Stimulated activated CD8-positive, alpha-beta memory T cell treated with anti-CD3 and anti-CD28 coated beads, Interleukin-2, amount 100 ng/mL, for 1 hour (primary cell): Measurements from ENCODE around the gene OTOS.

Source experiments
- DNase-seq, 2 donors: peaks; one replicate each; pipeline ENCODE4 v3.0.0-alpha.2; 2020; ENCODE audit warnings: low read depth in 2 of 2

The OTOS gene

GRCh38 chr2:240121190-240121589 lies 19.3 kb downstream of the OTOS start:
- no peak for DNase-seq

DNA sequence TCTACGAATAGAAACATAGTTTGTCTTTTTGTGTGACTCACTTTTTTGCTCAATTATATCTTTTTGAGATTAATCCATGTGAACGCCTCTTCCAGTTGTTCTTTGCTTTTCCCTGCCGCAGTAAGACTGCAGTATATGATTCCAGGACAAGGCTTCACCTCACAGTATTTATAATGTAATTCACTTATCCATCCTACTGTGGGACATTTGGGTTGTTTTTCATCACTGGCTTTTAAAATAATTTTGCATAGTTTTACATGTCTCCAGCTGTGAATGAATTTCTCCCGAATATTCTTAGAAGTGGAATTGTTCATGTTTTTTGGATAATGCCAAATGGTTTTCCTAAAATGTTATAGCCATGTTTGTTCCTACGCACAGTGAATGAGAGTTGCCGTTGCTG lies 26.2 kb downstream of the OTOS start:
- DNase-seq = no peak

GRCh38 chr2:240112914-240113690 lies 27.4 kb downstream of the OTOS start:
- no peak for DNase-seq

DNA sequence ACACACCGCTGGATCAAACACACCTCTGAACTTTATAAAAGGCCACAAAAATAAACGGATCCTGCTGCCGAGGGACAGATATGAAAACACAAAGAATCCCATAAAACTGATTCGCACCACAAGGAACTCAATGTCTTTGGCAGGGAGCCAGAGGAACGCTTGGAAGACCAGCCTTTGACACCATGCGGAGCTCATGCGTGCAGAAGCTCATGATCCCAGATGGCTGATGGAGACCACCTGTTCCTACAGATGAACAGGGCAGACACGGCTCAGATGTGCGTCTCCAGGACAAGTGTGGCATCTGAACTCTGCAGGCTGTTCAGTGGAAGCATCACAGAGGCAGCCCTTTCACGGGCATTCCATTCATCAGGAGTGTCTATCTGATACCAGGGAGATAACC lies 29.2 kb downstream of the OTOS start:
- DNase-seq = no peak

DNA sequence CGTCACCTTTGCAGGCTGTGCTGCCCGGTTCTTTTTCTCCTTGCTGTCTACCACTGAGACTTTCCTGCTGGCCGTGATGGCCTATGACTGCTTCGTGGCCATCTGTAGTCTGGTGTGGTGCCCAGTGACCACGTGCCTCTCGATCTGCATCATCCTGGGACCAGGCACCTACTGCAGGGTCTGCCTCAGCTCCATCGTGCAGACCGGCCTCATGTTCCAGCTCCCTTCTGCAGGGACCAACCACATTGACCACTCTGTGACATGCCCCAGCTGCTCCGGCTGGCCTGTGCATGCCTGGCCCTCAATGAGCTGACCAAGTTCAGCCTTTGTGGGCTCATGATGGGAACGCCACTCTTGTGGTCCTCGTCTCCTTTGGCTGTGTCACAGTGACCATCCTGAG lies 31.1 kb downstream of the OTOS start:
- no peak for DNase-seq

GRCh38 chr2:240107477-240107796 lies 33.0 kb downstream of the OTOS start:
- no peak for DNase-seq

DNA sequence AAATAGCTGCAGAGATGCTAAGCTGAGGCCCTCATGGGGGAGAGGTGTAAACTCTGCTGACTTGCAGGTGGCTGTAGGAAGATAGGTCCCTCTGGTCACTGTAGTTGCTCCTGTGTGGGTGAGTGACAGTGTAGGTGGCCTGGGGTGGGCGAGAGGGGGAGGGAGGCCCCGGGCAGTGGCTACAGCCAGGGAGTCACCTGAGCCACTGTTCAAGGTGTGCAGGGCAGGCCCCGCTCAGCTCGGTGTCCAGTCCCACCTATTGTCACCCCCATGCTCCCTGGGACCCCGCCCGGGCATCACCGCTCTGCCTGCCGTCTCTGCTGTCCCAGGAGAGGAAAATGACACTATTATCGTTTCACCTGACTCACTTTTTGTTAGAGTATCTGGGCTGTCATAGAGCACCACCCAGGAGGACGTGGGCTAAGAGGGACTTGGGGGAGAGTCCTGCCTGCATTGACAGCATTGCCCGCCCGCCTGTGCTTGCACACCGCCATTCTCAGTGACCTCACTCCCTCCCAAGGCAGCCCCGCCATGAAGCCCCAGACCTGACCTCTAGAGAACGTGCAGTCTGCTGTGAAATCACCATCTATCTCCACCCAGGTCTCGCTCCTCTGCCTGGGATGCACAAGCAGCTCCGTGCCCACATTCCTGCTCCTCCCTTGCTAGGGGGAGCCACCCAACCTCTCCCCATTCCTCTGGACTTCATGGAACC lies 33.5 kb downstream of the OTOS start:
- DNase-seq = no peak

DNA sequence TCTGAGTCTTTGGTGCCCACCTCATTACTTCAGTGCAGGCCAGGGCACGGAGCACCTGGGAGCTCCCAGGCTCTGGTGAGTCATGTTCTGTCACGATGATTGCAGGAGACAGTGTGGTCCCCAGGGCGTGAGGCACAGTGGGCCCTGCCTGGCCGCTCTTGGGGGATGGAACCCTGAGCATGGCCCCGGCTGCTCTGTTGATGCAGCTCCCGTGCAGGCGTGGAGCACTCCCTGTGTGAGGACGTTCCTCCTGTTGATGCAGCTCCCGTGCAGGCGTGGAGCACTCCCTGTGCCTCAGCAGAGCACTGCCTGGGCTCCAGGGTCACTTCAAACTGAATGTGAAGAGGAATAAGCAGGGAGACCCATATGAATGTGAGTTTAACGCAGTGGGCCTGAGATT lies 34.5 kb downstream of the OTOS start:
- DNase-seq = no peak

- DNase-seq = no peak
These were observed 37.3 kb downstream of the OTOS start for GRCh38 chr2:240103136-240103535.

DNA sequence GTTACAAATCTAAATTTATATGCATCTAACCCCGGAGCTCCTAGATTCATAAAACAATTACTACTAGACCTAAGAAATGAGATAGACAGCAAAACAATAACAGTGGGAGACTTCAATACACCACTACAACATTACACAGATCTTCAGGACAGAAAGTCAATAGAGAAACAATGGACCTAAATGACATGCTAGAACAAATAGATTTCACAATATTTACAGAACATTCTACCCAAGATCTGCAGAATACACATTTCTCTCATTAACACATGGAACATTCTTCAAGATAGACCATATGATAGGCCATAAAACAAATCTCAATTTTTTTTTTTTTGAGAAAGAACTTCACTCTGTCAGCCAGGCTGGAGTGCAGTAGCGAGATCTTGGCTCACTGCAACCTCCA lies 42.1 kb downstream of the OTOS start:
- no peak for DNase-seq

GRCh38 chr2:240095556-240096523 lies 44.6 kb downstream of the OTOS start:
- DNase-seq = no peak

DNA sequence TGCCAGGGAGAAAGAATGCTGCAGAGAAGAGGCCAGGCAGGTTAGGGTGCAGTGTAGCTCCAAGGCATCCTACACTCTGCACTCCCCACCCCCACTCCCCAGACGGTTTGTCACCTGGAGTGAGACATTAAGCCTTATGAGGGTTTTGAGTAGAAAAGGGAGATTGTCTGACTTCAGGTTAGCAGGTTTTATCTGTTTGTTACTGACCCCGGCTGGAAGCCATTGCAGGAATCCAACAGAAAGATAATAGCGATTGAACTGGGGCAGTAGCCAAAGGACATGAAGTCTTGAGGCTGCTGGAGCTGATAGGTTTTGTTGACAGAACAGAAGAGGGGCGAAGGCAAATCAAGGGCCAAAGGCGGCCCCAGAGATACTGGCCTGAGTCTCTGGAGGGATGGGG lies 51.2 kb downstream of the OTOS start:
- no peak for DNase-seq
